Lung (tissue), 12 donors: Measurements from ENCODE around the gene COL4A2. TPM values are rescaled to one million over a fixed set of nuclear protein-coding genes. Genes with fewer than 3 reads are reported as not detected.

Experiments used
- ATAC-seq: fragments of 200-7000 bp; cut with Tn5 transposase; one replicate; pipeline ENCODE4 v1.9.1; 2020; ENCODE audit warnings: moderate number of reproducible peaks; ENCODE audit not compliant: insufficient read depth, low FRiP score
- DNase-seq, 3 donors: peaks; one replicate each; pipeline ENCODE4 v3.0.0-alpha.2; 2013 to 2017
- H3K27ac ChIP-seq, 2 donors: one replicate each; pipeline ENCODE4 v1.5.1; 2013; ENCODE audit warnings: mild to moderate bottlenecking in 2 of 2, moderate library complexity in 2 of 2, control low read depth in 1 of 2, inconsistent platforms in 1 of 2, low read depth in 1 of 2, low read length in 1 of 2
- H3K27me3 ChIP-seq, 3 donors: one replicate each; pipeline ENCODE4 v1.5.1; 2013; ENCODE audit warnings: low read length in 2 of 3; ENCODE audit not compliant: control insufficient read depth in 3 of 3, insufficient read depth in 3 of 3
- H3K36me3 ChIP-seq, 4 donors: one replicate each; pipeline ENCODE4 v1.5.1; 2013; ENCODE audit warnings: low read length in 4 of 4, mild to moderate bottlenecking in 1 of 4, moderate library complexity in 1 of 4; ENCODE audit not compliant: control insufficient read depth in 4 of 4, insufficient read depth in 4 of 4
- H3K4me1 ChIP-seq, 5 donors: one replicate each; pipeline ENCODE4 v1.5.1; 2013; ENCODE audit warnings: low read length in 5 of 5, mild to moderate bottlenecking in 2 of 5, moderate library complexity in 1 of 5; ENCODE audit not compliant: control insufficient read depth in 5 of 5, insufficient read depth in 5 of 5
- H3K4me3 ChIP-seq: one replicate; pipeline ENCODE4 v1.5.1; 2013; ENCODE audit warnings: mild to moderate bottlenecking, control low read depth, moderate library complexity
- H3K9ac ChIP-seq, 2 donors: one replicate each; pipeline ENCODE4 v1.5.1; 2013; ENCODE audit warnings: low read length in 2 of 2, control low read depth in 1 of 2; ENCODE audit not compliant: insufficient read depth in 1 of 2
- H3K9me3 ChIP-seq, 4 donors: one replicate each; pipeline ENCODE4 v1.5.1; 2013; ENCODE audit warnings: low read length in 3 of 4, mild to moderate bottlenecking in 1 of 4, moderate library complexity in 1 of 4; ENCODE audit not compliant: control insufficient read depth in 4 of 4, insufficient read depth in 3 of 4
- CTCF ChIP-seq: IDR thresholded peaks from 2 replicates; pipeline ENCODE4 v1.5.1; 2012; ENCODE audit warnings: mild to moderate bottlenecking; ENCODE audit errors: control extremely low read depth, extremely low read depth
- WGBS, 2 donors: extraction: QIAGEN DNeasy Blood & Tissue Kit; methylation state at CpG; one replicate each; pipeline ENCODE4 v1.1.7; 2013; 5-methylcytosine and 5-hydroxymethylcytosine counted together
- polyA plus RNA-seq, 2 donors: library from polyadenylated mRNA; stranded (reverse); fragments of 200-250 nt; gene quantifications; one replicate each; pipeline ENCODE4 v1.2.1, GENCODE V29; 2013
- total RNA-seq, 2 donors: library from RNA; depleted of rRNA in 1 of 2; stranded (reverse); fragments of >200 nt in 1 of 2; gene quantifications; one replicate each; pipeline ENCODE4 v1.2.1, GENCODE V29; 2014 to 2021
- donor health status: control.
- donor health status: control.
- donor health status: Bipolar disorder and iron deficiency.
- donor health status: healthy.
- donor health status: DM: yes; HTN: yes; CAD: no.

The COL4A2 gene
- total and polyA plus RNA-seq, 4 donors, result 169 to 627 (median 339) TPM

- H3K9me3 ChIP-seq, result no peaks in the 10 kb centered on the region
- H3K4me3 ChIP-seq, result no peak overlapping the region
- H3K4me1 ChIP-seq, result peaks cover 26 to 68% (median 31%) of the 10 kb centered on the region in 5 donors
- no peak overlapping the region for H3K9ac ChIP-seq
- peak; percentile 48 to 76 (median 59) for DNase-seq
- ATAC-seq, result no peak
- no peaks in the 10 kb centered on the region for H3K27me3 ChIP-seq
- no peak for TF ChIP-seq CTCF
- peak overlapping the region in 1 of 2 donors; percentile 69 for H3K27ac ChIP-seq
- peaks cover 0 to under 1% (median 0%) of the 10 kb centered on the region in 4 donors for H3K36me3 ChIP-seq
- WGBS, 2 donors, result 41 to 43% methylated on average over 7 of the region's 7 CpGs
Observed at GRCh38 chr13:110327051-110327721, 20.1 kb downstream of the COL4A2 start.

- no peak overlapping the region for H3K9ac ChIP-seq
- H3K27ac ChIP-seq, result no peak overlapping the region
Observed at GRCh38 chr13:110328573-110328972, 21.5 kb downstream of the COL4A2 start.

DNA sequence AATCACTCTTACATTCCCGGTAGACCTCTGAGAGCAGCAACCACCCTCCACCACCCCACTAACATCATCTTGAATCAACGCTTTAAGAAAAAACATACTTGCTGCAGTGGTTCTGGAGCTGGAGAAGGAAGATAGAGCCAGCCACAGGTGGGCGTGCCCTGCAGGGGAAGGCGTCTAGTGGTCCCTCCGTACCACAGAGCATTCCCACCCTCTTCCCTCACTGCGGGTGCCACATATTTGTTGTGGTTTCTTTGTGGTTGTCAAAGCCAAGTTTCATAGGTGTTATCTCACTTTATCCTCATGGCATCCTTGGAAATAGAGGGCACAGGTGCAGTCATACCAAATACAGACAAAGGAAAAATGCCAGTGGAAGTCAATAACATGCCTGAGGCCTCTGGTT is 22.2 kb downstream of the COL4A2 start:
- TF ChIP-seq CTCF, result no peak
- peaks cover 0 to 2% (median 0%) of the 10 kb centered on the region in 4 donors for H3K36me3 ChIP-seq
- DNase-seq (no peak), ATAC-seq (no peak)
- H3K4me1 ChIP-seq, result peaks cover 21 to 52% (median 27%) of the 10 kb centered on the region in 5 donors
- H3K9ac ChIP-seq, result no peak overlapping the region
- no peak overlapping the region for H3K4me3 ChIP-seq
- H3K27me3 ChIP-seq, result no peaks in the 10 kb centered on the region
- H3K27ac ChIP-seq, result no peak overlapping the region
- no peaks in the 10 kb centered on the region for H3K9me3 ChIP-seq
- 79 to 81% methylated on average over 6 of the region's 6 CpGs for WGBS, 2 donors

More at GRCh38 chr13:110328573-110328972, 21.5 kb downstream of the COL4A2 start:
- H3K9me3 ChIP-seq, result no peaks in the 10 kb centered on the region
- peaks cover 24 to 59% (median 30%) of the 10 kb centered on the region in 5 donors for H3K4me1 ChIP-seq
- DNase-seq, result no peak
- no peak for ATAC-seq
- WGBS, 2 donors, result 78 to 90% methylated on average over 10 of the region's 10 CpGs
- peaks cover 0 to 2% (median 0%) of the 10 kb centered on the region in 4 donors for H3K36me3 ChIP-seq
- H3K4me3 ChIP-seq, result no peak overlapping the region
- H3K27me3 ChIP-seq, result no peaks in the 10 kb centered on the region
- TF ChIP-seq CTCF, result no peak
